HUES6 (cell line): ENCODE data around the gene SLC12A2.

Source experiments
- H3K27ac ChIP-seq: 2 replicates; pipeline ENCODE4 v1.7.0; 2013; ENCODE audit warnings: low read depth, mild to moderate bottlenecking, low read length, inconsistent platforms
- H3K27me3 ChIP-seq: 2 replicates; pipeline ENCODE4 v1.6.1; 2013; ENCODE audit warnings: low read length; ENCODE audit not compliant: control insufficient read depth, insufficient read depth
- H3K36me3 ChIP-seq: 2 replicates; pipeline ENCODE4 v1.6.1; 2013; ENCODE audit warnings: low read length; ENCODE audit not compliant: control insufficient read depth, insufficient read depth
- H3K4me1 ChIP-seq: 2 replicates; pipeline ENCODE4 v1.6.1; 2013; ENCODE audit warnings: low read length; ENCODE audit not compliant: control insufficient read depth, insufficient read depth
- H3K4me3 ChIP-seq: 2 replicates; pipeline ENCODE4 v1.5.1; 2013; ENCODE audit warnings: low read depth, low read length
- H3K9ac ChIP-seq: one replicate; pipeline ENCODE4 v1.6.1; 2013; ENCODE audit warnings: mild to moderate bottlenecking, low read length
- H3K9me3 ChIP-seq: 2 replicates; pipeline ENCODE4 v1.6.1; 2013; ENCODE audit warnings: low read depth, low read length; ENCODE audit not compliant: control insufficient read depth, insufficient read depth

The SLC12A2 gene

DNA sequence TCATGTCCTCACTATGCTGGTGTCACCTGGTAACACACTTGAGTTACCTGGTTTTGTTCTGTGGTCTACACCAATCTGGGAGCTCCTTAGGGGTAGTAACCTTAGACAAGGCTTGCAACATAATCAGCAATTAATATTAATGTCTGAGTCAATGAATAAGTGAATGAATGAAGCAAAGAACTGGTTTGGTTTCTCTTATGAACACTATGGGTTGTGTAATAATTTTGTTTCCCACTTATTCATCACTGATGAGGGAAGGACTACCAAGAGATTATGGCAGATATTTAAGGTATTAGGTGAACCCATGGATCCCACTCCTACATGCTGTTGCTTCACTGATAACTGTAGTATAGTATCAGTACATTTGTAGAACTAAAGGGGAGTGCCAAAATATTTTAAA lies 116.0 kb downstream of the SLC12A2 start:
- Histone ChIP-seq H3K27me3 (peaks cover 18% of the 10 kb centered on the region), H3K27ac (no peak overlapping the region), H3K9ac (no peak overlapping the region), H3K9me3 (no peaks in the 10 kb centered on the region), H3K4me1 (no peaks in the 10 kb centered on the region), H3K4me3 (no peak overlapping the region), H3K36me3 (no peaks in the 10 kb centered on the region)

DNA sequence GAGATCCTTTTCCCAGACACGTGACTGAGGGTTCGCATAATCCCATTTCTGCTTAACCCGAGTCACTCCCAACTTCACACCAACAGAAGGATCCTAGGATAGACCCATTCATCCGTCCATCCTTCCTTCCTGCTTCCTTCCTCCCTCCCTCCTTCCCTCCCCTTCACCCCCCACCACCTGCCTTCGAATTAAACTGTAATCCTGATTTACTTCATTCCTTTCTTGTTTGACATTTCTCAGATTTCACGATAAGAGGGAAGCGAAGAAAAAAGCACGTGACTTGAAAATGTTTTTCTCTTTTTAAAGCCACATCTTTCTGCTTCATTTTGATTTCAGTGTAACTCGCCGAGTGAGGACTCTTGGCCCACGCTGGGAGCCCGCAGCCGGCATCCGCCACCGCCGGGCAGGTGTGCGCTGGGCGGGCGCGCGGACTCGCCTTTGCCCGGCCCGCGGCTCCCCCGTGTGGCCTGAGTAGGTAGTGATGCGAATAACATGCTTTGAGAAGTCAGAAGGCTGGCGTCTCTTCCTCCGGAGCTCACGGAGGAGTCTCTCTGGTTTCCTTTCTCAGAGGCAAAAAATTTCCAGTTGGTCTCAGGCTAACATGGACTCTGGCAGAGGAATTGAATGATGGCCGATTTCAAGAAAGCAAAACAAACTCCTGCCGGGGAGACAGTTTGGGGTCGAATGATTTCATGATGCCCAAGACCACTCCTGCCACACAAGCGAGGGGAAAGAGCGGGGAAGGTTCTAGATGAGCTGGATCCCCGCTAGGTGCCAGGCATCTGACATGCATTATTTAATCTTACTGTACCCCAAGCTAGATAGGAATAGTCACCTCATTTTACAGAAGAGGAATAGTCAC lies 117.7 kb downstream of the SLC12A2 start:
- Histone ChIP-seq H3K27me3 (peaks cover 18% of the 10 kb centered on the region), H3K4me1 (no peaks in the 10 kb centered on the region), H3K4me3 (peak overlapping the region; percentile 45), H3K9me3 (no peaks in the 10 kb centered on the region), H3K36me3 (no peaks in the 10 kb centered on the region), H3K27ac (no peak overlapping the region), H3K9ac (no peak overlapping the region)

DNA sequence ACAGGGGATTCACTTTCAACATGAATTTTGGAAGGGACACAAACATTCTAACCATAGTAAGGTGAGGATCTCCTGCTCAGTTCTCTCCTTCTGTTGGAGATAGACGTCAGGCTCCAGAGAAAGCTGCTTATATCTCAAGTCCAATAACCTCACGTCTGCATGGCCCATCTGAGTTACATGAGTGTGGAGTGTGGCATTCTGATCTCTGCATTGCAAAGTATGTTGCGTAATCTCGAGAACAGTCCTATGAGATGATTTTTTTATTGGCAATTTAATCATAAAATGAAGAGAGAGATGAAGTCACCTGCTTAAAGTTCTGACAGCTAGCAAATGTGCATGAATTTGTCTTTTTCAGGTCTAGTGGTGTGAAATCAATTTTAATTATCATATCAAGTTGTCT lies 118.8 kb downstream of the SLC12A2 start:
- Histone ChIP-seq H3K4me1 (no peaks in the 10 kb centered on the region), H3K27me3 (peaks cover 18% of the 10 kb centered on the region), H3K27ac (no peak overlapping the region), H3K9me3 (no peaks in the 10 kb centered on the region), H3K9ac (no peak overlapping the region), H3K36me3 (no peaks in the 10 kb centered on the region), H3K4me3 (no peak overlapping the region)

DNA sequence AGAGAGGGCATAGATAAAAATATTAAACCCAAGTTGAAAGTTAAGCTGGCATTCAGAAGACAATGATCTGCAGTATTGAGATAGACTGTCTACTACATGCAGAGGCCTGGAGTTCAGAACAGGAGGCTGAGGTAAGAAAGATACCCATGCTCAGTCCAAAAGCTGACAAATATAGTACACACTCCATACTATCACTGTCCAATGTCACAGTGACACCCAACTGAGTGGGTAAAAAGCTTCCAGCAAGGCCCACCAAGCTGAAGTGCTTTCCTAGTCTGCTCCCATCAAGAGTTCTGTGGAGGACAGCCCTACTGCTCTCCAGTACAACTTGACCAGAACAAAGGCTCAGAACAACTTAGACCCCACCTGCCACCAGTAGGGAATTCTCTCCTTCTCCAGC lies 124.9 kb downstream of the SLC12A2 start:
- no peaks in the 10 kb centered on the region for H3K4me1 ChIP-seq
- H3K27me3 ChIP-seq, result no peaks in the 10 kb centered on the region
- H3K36me3 ChIP-seq, result no peaks in the 10 kb centered on the region
- H3K27ac ChIP-seq, result no peak overlapping the region
- H3K4me3 ChIP-seq, result no peak overlapping the region
- H3K9ac ChIP-seq, result no peak overlapping the region
- no peaks in the 10 kb centered on the region for H3K9me3 ChIP-seq

DNA sequence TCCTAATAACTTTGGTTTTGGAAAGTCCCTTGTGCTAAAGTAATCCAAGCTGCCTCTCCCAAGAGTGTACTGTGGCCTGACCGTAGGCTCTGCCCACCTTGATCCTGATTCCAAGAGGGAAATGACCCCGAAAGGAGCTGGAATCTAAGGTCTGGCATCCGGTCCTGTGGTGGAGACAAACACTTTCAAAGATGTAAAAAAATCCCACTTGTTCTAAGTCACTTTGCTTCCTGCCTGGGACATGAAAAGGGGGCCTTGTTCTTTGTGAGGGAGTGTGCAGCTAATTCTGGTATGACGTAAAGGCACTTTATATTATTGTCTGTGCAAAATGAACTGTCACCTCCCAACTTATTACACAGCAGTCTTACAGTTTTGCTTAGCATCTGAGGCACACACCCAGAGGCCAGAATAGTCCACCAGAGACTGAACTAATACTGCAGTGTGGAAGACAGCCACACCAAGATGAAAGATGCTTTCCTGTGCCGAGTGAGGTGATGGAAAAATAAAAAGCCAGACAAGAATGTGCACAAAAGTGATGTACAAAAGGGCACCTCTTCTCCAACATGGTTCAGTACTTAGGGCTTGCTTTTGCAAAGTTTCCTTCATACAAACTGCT lies 128.7 kb downstream of the SLC12A2 start:
- Histone ChIP-seq H3K9me3 (no peaks in the 10 kb centered on the region), H3K4me3 (no peak overlapping the region), H3K27ac (no peak overlapping the region), H3K27me3 (no peaks in the 10 kb centered on the region), H3K4me1 (no peaks in the 10 kb centered on the region), H3K36me3 (no peaks in the 10 kb centered on the region), H3K9ac (no peak overlapping the region)

DNA sequence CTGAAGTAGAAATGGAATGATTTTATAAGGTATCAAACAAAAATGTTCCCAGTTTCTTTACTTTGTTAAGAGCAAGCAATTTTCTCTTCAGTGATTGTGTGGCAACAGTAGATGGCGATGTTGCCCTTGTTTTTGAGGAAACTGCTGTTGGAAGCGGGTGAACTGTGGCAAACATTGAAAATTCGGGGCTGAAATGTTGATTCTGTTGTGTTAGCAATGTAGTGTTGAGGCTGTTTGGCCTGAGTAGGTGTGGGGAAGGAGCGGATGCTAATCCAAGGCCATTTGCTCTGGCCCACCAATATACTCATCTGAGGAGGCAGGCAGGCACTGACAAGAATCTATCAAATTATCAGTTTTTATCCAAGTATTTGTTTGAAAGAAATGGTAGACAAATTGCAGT lies 129.8 kb downstream of the SLC12A2 start:
- H3K4me3 ChIP-seq, result no peak overlapping the region
- no peaks in the 10 kb centered on the region for H3K36me3 ChIP-seq
- H3K27me3 ChIP-seq, result no peaks in the 10 kb centered on the region
- no peak overlapping the region for H3K9ac ChIP-seq
- H3K4me1 ChIP-seq, result no peaks in the 10 kb centered on the region
- no peak overlapping the region for H3K27ac ChIP-seq
- H3K9me3 ChIP-seq, result no peaks in the 10 kb centered on the region

DNA sequence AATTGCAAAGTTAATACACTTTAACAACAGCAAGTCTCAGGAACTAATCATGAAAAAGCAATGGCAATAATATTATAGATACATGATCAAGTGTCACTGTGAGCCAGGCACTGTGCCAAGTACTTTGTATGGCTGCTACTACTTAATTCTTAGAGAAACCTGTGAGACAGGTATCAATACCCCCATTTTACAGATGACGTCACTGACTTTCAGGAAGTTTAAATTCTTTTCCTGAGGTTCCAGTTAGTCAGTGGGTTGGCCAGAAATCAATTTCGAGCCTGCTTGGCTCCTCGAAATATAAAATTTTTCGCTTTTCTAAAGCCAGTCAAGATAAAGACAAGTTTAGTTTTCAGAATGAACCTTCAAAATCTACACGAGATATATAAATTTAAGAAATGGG lies 130.3 kb downstream of the SLC12A2 start:
- no peak overlapping the region for H3K9ac ChIP-seq
- no peak overlapping the region for H3K4me3 ChIP-seq
- no peaks in the 10 kb centered on the region for H3K9me3 ChIP-seq
- no peaks in the 10 kb centered on the region for H3K4me1 ChIP-seq
- H3K36me3 ChIP-seq, result no peaks in the 10 kb centered on the region
- no peak overlapping the region for H3K27ac ChIP-seq
- H3K27me3 ChIP-seq, result no peaks in the 10 kb centered on the region

DNA sequence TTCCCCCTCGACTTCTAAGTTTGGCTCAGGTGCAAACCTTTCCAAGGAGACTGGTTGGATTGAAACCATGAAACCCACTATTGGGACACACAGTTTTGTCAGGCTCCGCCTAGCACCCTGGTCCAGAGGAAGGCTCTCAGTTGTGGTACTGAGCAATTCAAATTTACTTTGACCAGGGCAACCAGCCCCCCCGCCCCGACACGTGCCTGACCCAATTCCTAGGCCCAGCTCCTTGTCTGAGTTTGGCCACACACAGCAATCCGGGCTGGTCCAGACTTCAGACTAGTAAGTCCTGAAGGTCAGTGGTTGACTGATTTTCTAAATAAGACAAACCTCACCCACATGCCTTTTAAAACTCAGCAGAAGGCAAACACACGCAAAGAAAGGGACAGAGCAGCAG lies 132.7 kb downstream of the SLC12A2 start:
- Histone ChIP-seq H3K4me1 (no peaks in the 10 kb centered on the region), H3K9me3 (no peaks in the 10 kb centered on the region), H3K36me3 (no peaks in the 10 kb centered on the region), H3K27me3 (no peaks in the 10 kb centered on the region), H3K27ac (no peak overlapping the region), H3K4me3 (no peak overlapping the region), H3K9ac (no peak overlapping the region)

DNA sequence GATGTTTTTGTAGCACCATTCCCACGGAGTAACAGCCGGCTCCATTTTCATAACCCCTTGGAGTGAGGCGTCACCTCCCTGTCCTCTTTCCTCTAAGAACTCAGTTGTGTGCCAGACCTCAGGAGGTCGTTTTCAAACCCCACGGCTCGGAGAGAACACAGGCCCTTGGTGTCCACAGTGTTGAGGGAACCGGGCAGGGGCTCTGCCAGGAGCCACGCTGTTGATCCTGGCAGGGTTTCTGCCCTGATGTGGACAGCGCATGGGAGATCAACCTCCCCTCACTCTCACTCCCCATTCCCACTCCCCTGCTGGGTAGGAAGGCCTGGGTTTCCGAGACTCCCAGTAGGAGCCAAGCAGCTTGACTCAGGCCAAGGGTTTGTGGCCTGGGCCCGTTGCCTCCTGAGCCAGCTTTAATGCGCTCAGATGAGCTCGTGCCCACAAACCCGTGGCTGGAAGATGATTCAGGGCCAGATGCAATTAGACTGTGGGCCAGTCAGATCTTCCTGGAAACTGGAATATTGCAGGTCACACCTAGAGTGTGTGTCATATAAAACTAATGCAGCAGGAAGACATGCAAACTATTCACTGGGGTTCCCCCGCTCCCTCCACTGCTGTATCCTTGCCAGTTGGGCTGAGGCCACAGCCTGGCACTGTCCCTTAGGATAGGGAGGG lies 133.4 kb downstream of the SLC12A2 start:
- no peaks in the 10 kb centered on the region for H3K27me3 ChIP-seq
- H3K36me3 ChIP-seq, result no peaks in the 10 kb centered on the region
- no peak overlapping the region for H3K27ac ChIP-seq
- H3K4me1 ChIP-seq, result no peaks in the 10 kb centered on the region
- H3K4me3 ChIP-seq, result no peak overlapping the region
- H3K9me3 ChIP-seq, result no peaks in the 10 kb centered on the region
- H3K9ac ChIP-seq, result no peak overlapping the region

DNA sequence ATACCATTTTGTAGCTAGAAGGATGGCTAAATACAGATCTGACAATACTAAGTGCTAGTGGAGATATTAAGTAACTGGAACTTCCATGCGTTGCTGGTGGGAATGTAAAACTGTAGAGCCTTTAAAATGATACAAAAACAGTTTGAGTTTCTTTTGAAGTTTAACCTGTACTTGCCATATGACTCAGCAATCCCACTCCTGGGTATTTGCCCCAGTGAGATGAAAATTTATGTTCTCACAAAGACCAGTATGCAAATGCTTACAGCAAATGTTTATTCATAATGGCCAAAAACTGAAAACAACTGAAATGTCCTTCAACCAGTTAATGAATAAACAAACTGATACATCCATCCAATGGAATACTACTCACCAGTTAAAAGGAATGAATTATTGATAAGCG lies 137.3 kb downstream of the SLC12A2 start:
- H3K27me3 ChIP-seq, result no peaks in the 10 kb centered on the region
- no peak overlapping the region for H3K9ac ChIP-seq
- H3K4me3 ChIP-seq, result no peak overlapping the region
- no peaks in the 10 kb centered on the region for H3K4me1 ChIP-seq
- H3K9me3 ChIP-seq, result no peaks in the 10 kb centered on the region
- no peaks in the 10 kb centered on the region for H3K36me3 ChIP-seq
- H3K27ac ChIP-seq, result no peak overlapping the region

DNA sequence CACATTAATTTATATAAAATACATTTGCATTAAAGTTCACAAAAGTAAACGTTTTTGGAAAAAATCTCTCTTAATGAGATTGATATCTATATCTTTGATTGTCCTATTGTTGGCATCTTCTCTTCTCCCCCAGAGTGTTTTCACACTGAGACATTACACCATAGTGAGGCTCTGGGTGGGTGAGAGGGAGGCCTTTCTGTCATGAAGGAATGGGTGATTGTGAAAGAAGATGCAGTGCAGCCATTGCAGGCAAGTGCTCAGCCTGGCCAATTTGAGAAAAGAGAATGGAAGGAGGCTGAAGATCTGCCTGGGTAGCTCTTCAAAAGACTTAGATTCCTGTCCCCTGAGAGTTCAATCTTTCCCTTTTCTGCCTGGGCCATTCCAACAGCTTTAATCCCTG lies 140.8 kb downstream of the SLC12A2 start:
- no peaks in the 10 kb centered on the region for H3K27me3 ChIP-seq

More for the DNA sequence above, 140.8 kb downstream of the SLC12A2 start:
- no peaks in the 10 kb centered on the region for H3K9me3 ChIP-seq
- no peak overlapping the region for H3K27ac ChIP-seq
- H3K4me3 ChIP-seq, result no peak overlapping the region
- no peaks in the 10 kb centered on the region for H3K4me1 ChIP-seq
- no peak overlapping the region for H3K9ac ChIP-seq
- no peaks in the 10 kb centered on the region for H3K36me3 ChIP-seq
